AML-193 (cell line): Measurements from ENCODE around the gene FXYD2.

Experiments
- DNase-seq, 2 experiments: peaks; one replicate each; lab custom pipeline; 2025; lab: John Stamatoyannopoulos, UW

FXYD2 gene

GRCh38 chr11:117796872-117797529 is 27.5 kb downstream of the FXYD2 start, which contains the start of gene DSCAML1:
Gene DSCAML1 (minus strand): TSS chr11:117797216. CDS start chr11:117797079, 137 bp downstream.
- DNase-seq, result no peak

GRCh38 chr11:117796456-117796871 is 28.1 kb downstream of the FXYD2 start:
- no peak for DNase-seq

- DNase-seq, result no peak
These were observed 28.7 kb downstream of the FXYD2 start for GRCh38 chr11:117795638-117796455.

- no peak for DNase-seq
These were observed 29.5 kb downstream of the FXYD2 start for GRCh38 chr11:117794772-117795629.

- DNase-seq, result no peak
These were observed 30.4 kb downstream of the FXYD2 start for GRCh38 chr11:117794135-117794534.

GRCh38 chr11:117793583-117793982 is 31.0 kb downstream of the FXYD2 start:
- no peak for DNase-seq

- DNase-seq, result no peak
These were observed 31.6 kb downstream of the FXYD2 start for GRCh38 chr11:117792992-117793391.

GRCh38 chr11:117792241-117792640 is 32.3 kb downstream of the FXYD2 start:
- no peak for DNase-seq

- DNase-seq, result no peak
These were observed 34.3 kb downstream of the FXYD2 start for GRCh38 chr11:117790279-117790678.

- DNase-seq, result no peak
These were observed 35.3 kb downstream of the FXYD2 start for GRCh38 chr11:117789241-117789640.

GRCh38 chr11:117786135-117786870 is 38.2 kb downstream of the FXYD2 start:
- no peak for DNase-seq

- DNase-seq, result no peak
These were observed 42.4 kb downstream of the FXYD2 start for GRCh38 chr11:117782101-117782500.

- no peak for DNase-seq
These were observed 42.9 kb downstream of the FXYD2 start for GRCh38 chr11:117781627-117782026.

- no peak for DNase-seq
These were observed 44.1 kb downstream of the FXYD2 start for GRCh38 chr11:117780456-117780855.

- no peak for DNase-seq
These were observed 50.0 kb downstream of the FXYD2 start for GRCh38 chr11:117774553-117774952.

GRCh38 chr11:117772360-117772759 is 52.2 kb downstream of the FXYD2 start:
- DNase-seq, result no peak

GRCh38 chr11:117771841-117772240 is 52.7 kb downstream of the FXYD2 start:
- no peak for DNase-seq

- no peak for DNase-seq
These were observed 53.3 kb downstream of the FXYD2 start for GRCh38 chr11:117771197-117771596.

GRCh38 chr11:117770061-117770460 is 54.5 kb downstream of the FXYD2 start:
- no peak for DNase-seq
